GM23338 (cell line): Measurements from ENCODE around the gene MIPEP. TPM values are rescaled to one million over a fixed set of nuclear protein-coding genes. Genes with fewer than 3 reads are reported as not detected.

Experiments
- ATAC-seq: fragments of 200-7000 bp; cut with Tn5 transposase; 3 replicates; pipeline ENCODE4 v1.9.1; 2020
- DNase-seq: peaks from one replicate; pipeline ENCODE4 v3.0.0-alpha.2; 2015; ENCODE audit warnings: low spot score
- H2AFZ ChIP-seq: fragments of 200-600 bp; sonication (generic); 2 replicates; pipeline ENCODE4 v1.8.0; 2016; ENCODE audit warnings: antibody characterized with exemption, mild to moderate bottlenecking, moderate library complexity
- H3F3A ChIP-seq: fragments of 200-600 bp; sonication (generic); replicated peaks from 2 replicates; pipeline ENCODE4 v1.8.0; 2017; ENCODE audit warnings: antibody characterized with exemption, mixed run types, low read depth
- H3K27ac ChIP-seq: fragments of 200-600 bp; sonication (generic); 2 replicates; pipeline ENCODE4 v1.6.1; 2016; ENCODE audit warnings: low read depth
- H3K27me3 ChIP-seq: fragments of 200-600 bp; sonication (generic); 2 replicates; pipeline ENCODE4 v1.8.0; 2016; ENCODE audit warnings: mild to moderate bottlenecking, mixed run types, moderate library complexity; ENCODE audit not compliant: insufficient read depth
- H3K36me3 ChIP-seq: fragments of 200-600 bp; sonication (generic); 2 replicates; pipeline ENCODE4 v1.8.0; 2016; ENCODE audit warnings: mild to moderate bottlenecking; ENCODE audit not compliant: insufficient read depth
- H3K4me1 ChIP-seq: fragments of 200-600 bp; sonication (generic); 2 replicates; pipeline ENCODE4 v1.8.0; 2016; ENCODE audit warnings: mild to moderate bottlenecking, moderate library complexity; ENCODE audit not compliant: insufficient read depth
- H3K4me2 ChIP-seq: fragments of 200-600 bp; sonication (generic); 2 replicates; pipeline ENCODE4 v1.7.1; 2017; ENCODE audit warnings: mixed run types
- H3K4me3 ChIP-seq: fragments of 200-600 bp; sonication (generic); 2 replicates; pipeline ENCODE4 v1.6.1; 2016; ENCODE audit warnings: mixed run types
- H3K79me2 ChIP-seq: fragments of 200-600 bp; sonication (generic); replicated peaks from 2 replicates; pipeline ENCODE4 v1.8.0; 2017; ENCODE audit warnings: mild to moderate bottlenecking; ENCODE audit not compliant: insufficient read depth
- H3K9me2 ChIP-seq: fragments of 200-600 bp; sonication (generic); 2 replicates; pipeline ENCODE4 v1.8.0; 2017; ENCODE audit not compliant: insufficient read depth
- H4K20me1 ChIP-seq: fragments of 200-600 bp; sonication (generic); replicated peaks from 2 replicates; pipeline ENCODE4 v1.8.0; 2017; ENCODE audit warnings: mild to moderate bottlenecking; ENCODE audit not compliant: insufficient read depth
- H3K27ac Mint-ChIP-seq: 2 replicates; pipeline ENCODE4 v1.8.0; 2020; ENCODE audit warnings: inconsistent platforms, mild to moderate bottlenecking, moderate library complexity, mixed read lengths
- H3K27me3 Mint-ChIP-seq: 3 replicates; pipeline ENCODE4 v1.8.0; 2022; ENCODE audit warnings: low read depth, mild to moderate bottlenecking, moderate library complexity, mixed read lengths, inconsistent platforms; ENCODE audit not compliant: insufficient read depth, poor library complexity
- H3K36me3 Mint-ChIP-seq: 3 replicates; pipeline ENCODE4 v1.8.0; 2021; ENCODE audit warnings: low read depth, mild to moderate bottlenecking, inconsistent platforms, moderate library complexity, mixed read lengths
- H3K4me1 Mint-ChIP-seq: 3 replicates; pipeline ENCODE4 v1.8.0; 2020; ENCODE audit warnings: mild to moderate bottlenecking, inconsistent platforms, mixed read lengths
- H3K4me3 Mint-ChIP-seq: 3 replicates; pipeline ENCODE4 v1.8.0; 2021; ENCODE audit warnings: moderate library complexity, mild to moderate bottlenecking, inconsistent platforms, mixed read lengths
- H3K9me3 Mint-ChIP-seq: 3 replicates; pipeline ENCODE4 v1.8.0; 2020; ENCODE audit warnings: moderate library complexity, mild to moderate bottlenecking, inconsistent platforms, mixed read lengths
- CREB1 ChIP-seq: fragments of 250-450 bp; sonication (Bioruptor Pico); IDR thresholded peaks from 2 replicates; pipeline ENCODE4 v1.5.0; 2020; ENCODE audit warnings: low read depth, mild to moderate bottlenecking, moderate library complexity
- ETS1 ChIP-seq: IDR thresholded peaks from 2 replicates; pipeline ENCODE4 v1.6.1; 2016; ENCODE audit warnings: antibody characterized with exemption
- EZH2 ChIP-seq: fragments of 200-600 bp; sonication (generic); IDR thresholded peaks from one replicate; pipeline ENCODE4 v1.8.0; 2017; ENCODE audit warnings: antibody characterized with exemption, mild to moderate bottlenecking, low read depth; ENCODE audit not compliant: unreplicated experiment
- EZH2phosphoT487 ChIP-seq: fragments of 200-600 bp; sonication (generic); IDR thresholded peaks from one replicate; pipeline ENCODE4 v1.8.1; 2018; ENCODE audit warnings: antibody characterized with exemption; ENCODE audit not compliant: unreplicated experiment
- JUNB ChIP-seq: IDR thresholded peaks from one replicate; pipeline ENCODE4 v1.6.1; 2016; ENCODE audit warnings: antibody characterized with exemption; ENCODE audit not compliant: unreplicated experiment
- NANOG ChIP-seq: IDR thresholded peaks from 2 replicates; pipeline ENCODE4 v1.6.1; 2016; ENCODE audit warnings: antibody characterized with exemption, borderline replicate concordance
- POLR2AphosphoS5 ChIP-seq: IDR thresholded peaks from 2 replicates; pipeline ENCODE4 v1.6.1; 2016; ENCODE audit warnings: antibody characterized with exemption, low read depth
- REST ChIP-seq: IDR thresholded peaks from one replicate; pipeline ENCODE4 v1.6.1; 2018; ENCODE audit warnings: antibody characterized with exemption; ENCODE audit not compliant: unreplicated experiment
- STAT1 ChIP-seq: IDR thresholded peaks from one replicate; pipeline ENCODE4 v1.6.1; 2016; ENCODE audit warnings: antibody characterized with exemption; ENCODE audit not compliant: unreplicated experiment
- ZNF114 ChIP-seq: fragments of 250-450 bp; sonication (Bioruptor Pico); IDR thresholded peaks from 2 replicates; pipeline ENCODE4 v1.5.0; 2020; ENCODE audit warnings: mild to moderate bottlenecking, moderate library complexity
- ZNF331 ChIP-seq: fragments of 250-450 bp; sonication (Bioruptor Pico); IDR thresholded peaks from 2 replicates; pipeline ENCODE4 v1.5.0; 2020; ENCODE audit warnings: low read depth, mild to moderate bottlenecking, moderate library complexity
- ZNF462 ChIP-seq: fragments of 250-450 bp; sonication (Bioruptor Pico); IDR thresholded peaks from 2 replicates; pipeline ENCODE4 v1.5.0; 2020; ENCODE audit warnings: mild to moderate bottlenecking, moderate library complexity
- polyA plus RNA-seq: library from polyadenylated mRNA; unstranded; fragments of >200 nt; fragmentation: Nextera tagmentation; extraction: Ambion mirVana; gene quantifications from 2 replicates; pipeline ENCODE4 v1.2.1, GENCODE V29; 2016
- total RNA-seq: library from RNA; depleted of rRNA; stranded (reverse); fragments of >200 nt; shearing (Covaris generic); gene quantifications from 2 replicates; pipeline ENCODE4 v1.2.3, GENCODE V29; 2014
- TF ChIP-seq, protein P1 (sequence below), 2 experiments: fragments of 200-600 bp in 1 of 2; sonication (generic) in 1 of 2; conservative IDR thresholded peaks; 2 replicates each; pipeline versions ENCODE4 v1.5.1 to v1.6.1; 2016 to 2017; ENCODE audit warnings: antibody characterized with exemption in 2 of 2, low read depth in 2 of 2, mild to moderate bottlenecking in 2 of 2, moderate library complexity in 1 of 2

MIPEP gene
- total and polyA plus RNA-seq, 2 experiments from 2014 or later: 20.8 to 22.5 TPM

DNA sequence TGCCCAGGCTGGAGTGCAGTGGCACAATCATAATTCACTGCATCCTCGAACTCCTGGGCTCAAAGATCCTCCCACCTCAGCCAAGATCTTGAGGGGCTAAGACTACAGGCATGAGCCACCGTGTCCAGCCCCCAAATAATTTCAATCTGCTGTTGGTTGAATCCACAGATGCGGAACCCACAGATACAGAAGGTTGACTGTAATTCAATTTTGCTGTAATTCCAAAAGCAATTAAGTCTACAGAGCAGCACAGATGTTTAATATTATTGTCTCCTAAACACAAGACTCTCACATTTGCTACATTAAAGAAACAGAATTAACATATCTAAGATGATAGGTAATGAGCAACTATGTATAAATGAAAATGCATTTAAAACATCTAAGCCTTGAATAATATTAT, 75.6 kb downstream of the MIPEP start:
- H3K79me2 ChIP-seq: no peaks in the 10 kb centered on the region
- ATAC-seq (no peak), DNase-seq (no peak)
- H3K4me1 Mint-ChIP-seq: peaks cover 17% of the 10 kb centered on the region
- no peaks in the 10 kb centered on the region for H3K36me3 Mint-ChIP-seq
- no peaks in the 10 kb centered on the region for H4K20me1 ChIP-seq
- H3K27ac ChIP-seq: no peak overlapping the region
- no peaks in the 10 kb centered on the region for H3K27me3 ChIP-seq
- no peaks in the 10 kb centered on the region for H3K27me3 Mint-ChIP-seq
- no peak overlapping the region for H3K4me2 ChIP-seq
- no peak overlapping the region for H3K27ac Mint-ChIP-seq
- H3K9me2 ChIP-seq: no peaks in the 10 kb centered on the region
- H3K36me3 ChIP-seq: no peaks in the 10 kb centered on the region
- no peaks in the 10 kb centered on the region for H3K9me3 Mint-ChIP-seq
- no peaks in the 10 kb centered on the region for H3F3A ChIP-seq
- H3K4me3 Mint-ChIP-seq: no peak overlapping the region
- TF ChIP-seq ZNF331 (CRISPR knock-in tag): no peak
- TF ChIP-seq REST: no peak
- TF ChIP-seq, protein P1, sequence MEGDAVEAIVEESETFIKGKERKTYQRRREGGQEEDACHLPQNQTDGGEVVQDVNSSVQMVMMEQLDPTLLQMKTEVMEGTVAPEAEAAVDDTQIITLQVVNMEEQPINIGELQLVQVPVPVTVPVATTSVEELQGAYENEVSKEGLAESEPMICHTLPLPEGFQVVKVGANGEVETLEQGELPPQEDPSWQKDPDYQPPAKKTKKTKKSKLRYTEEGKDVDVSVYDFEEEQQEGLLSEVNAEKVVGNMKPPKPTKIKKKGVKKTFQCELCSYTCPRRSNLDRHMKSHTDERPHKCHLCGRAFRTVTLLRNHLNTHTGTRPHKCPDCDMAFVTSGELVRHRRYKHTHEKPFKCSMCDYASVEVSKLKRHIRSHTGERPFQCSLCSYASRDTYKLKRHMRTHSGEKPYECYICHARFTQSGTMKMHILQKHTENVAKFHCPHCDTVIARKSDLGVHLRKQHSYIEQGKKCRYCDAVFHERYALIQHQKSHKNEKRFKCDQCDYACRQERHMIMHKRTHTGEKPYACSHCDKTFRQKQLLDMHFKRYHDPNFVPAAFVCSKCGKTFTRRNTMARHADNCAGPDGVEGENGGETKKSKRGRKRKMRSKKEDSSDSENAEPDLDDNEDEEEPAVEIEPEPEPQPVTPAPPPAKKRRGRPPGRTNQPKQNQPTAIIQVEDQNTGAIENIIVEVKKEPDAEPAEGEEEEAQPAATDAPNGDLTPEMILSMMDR (conservative IDR thresholded peaks at IDR 0.05; ENCODE audit: low read depth in 2 of 2): no peak
- TF ChIP-seq NANOG: no peak
- TF ChIP-seq EZH2phosphoT487: no peak
- no peak for TF ChIP-seq POLR2AphosphoS5
- no peak for TF ChIP-seq EZH2
- TF ChIP-seq JUNB: no peak
- TF ChIP-seq ZNF114 (CRISPR knock-in tag): no peak
- no peak for TF ChIP-seq ETS1
- TF ChIP-seq CREB1: no peak
- TF ChIP-seq STAT1: no peak
- no peak for TF ChIP-seq ZNF462 (CRISPR knock-in tag)
- H3K4me3 ChIP-seq: no peak overlapping the region
- no peak overlapping the region for H2AFZ ChIP-seq
- H3K4me1 ChIP-seq: peaks cover 4% of the 10 kb centered on the region; the same call in 1 of the 2 replicates
